Lower leg skin (tissue), 3 donors: ENCODE measurements around the gene ANKS1A.

ENCODE experiments used
- CTCF ChIP-seq, 3 donors: fragments of 450-650 bp; IDR thresholded peaks; one replicate each; pipeline ENCODE4 v1.5.1; 2016; ENCODE audit warnings: antibody characterized with exemption in 3 of 3, mild to moderate bottlenecking in 3 of 3, moderate library complexity in 2 of 3
- POLR2A ChIP-seq, 2 donors: fragments of 450-650 bp; IDR thresholded peaks; one replicate each; pipeline ENCODE4 v1.6.1; 2016 to 2017; ENCODE audit warnings: antibody characterized with exemption in 2 of 2, mild to moderate bottlenecking in 1 of 2, moderate library complexity in 1 of 2

GRCh38 chr6:35052694-35053565, 163.9 kb downstream of the ANKS1A start:
- no peak for TF ChIP-seq CTCF (IDR thresholded peaks at IDR 0.05)
- no peak for TF ChIP-seq POLR2A (IDR thresholded peaks at IDR 0.05)
